BJ (cell line): ENCODE data around the gene CLECL1. TPM values are rescaled to one million over a fixed set of nuclear protein-coding genes. Genes with fewer than 3 reads are reported as not detected.

ENCODE experiments used
- CTCF ChIA-PET: fragments of 350-600 bp; formaldehyde crosslinking; extraction: SDS; loops from one replicate; lab custom pipeline; 2021; ENCODE audit warnings: antibody characterized with exemption, inconsistent platforms; lab: Yijun Ruan, JAX
- POLR2A ChIA-PET: fragments of 300-600 bp; sonication (Branson Sonifier 250); formaldehyde crosslinking; extraction: SDS; loops from one replicate; lab custom pipeline; 2021; ENCODE audit warnings: antibody characterized with exemption; lab: Charles Lee
- DNase-seq: peaks from one replicate; pipeline ENCODE4 v3.0.0-alpha.2; 2011; ENCODE audit warnings: low read depth
- H3K27me3 ChIP-seq: 2 replicates; pipeline ENCODE4 v1.6.0; 2011; ENCODE audit warnings: low read length; ENCODE audit not compliant: control insufficient read depth, insufficient read depth
- H3K36me3 ChIP-seq: 2 replicates; pipeline ENCODE4 v1.5.1; 2011; ENCODE audit warnings: low read length; ENCODE audit not compliant: control insufficient read depth, insufficient read depth
- H3K4me3 ChIP-seq: 2 replicates; pipeline ENCODE4 v1.5.1; 2011; ENCODE audit warnings: low read depth, mild to moderate bottlenecking, control low read depth, low read length
- CTCF ChIP-seq: IDR thresholded peaks from 2 replicates; pipeline ENCODE4 v1.5.1; 2011; ENCODE audit warnings: low read depth, mild to moderate bottlenecking, control low read depth, inconsistent platforms, low read length, moderate library complexity; ENCODE audit not compliant: insufficient read depth
- polyA plus RNA-seq: library from polyadenylated mRNA; depleted of rRNA; stranded (reverse); fragments of >200 nt; gene quantifications from 2 replicates; pipeline ENCODE4 v1.2.3, GENCODE V29; 2011

CLECL1 gene
- polyA plus RNA-seq, 1 experiment: not detected

- DNase-seq: no peak
- no peaks in the 10 kb centered on the region for H3K36me3 ChIP-seq
- TF ChIP-seq CTCF: no peak
- no peaks in the 10 kb centered on the region for H3K27me3 ChIP-seq
- H3K4me3 ChIP-seq: no peak overlapping the region
- CTCF ChIA-PET: no interaction called here
- POLR2A ChIA-PET: no interaction called here
Measured at GRCh38 chr12:9736936-9737705, 4.2 kb upstream of the CLECL1 start.

- no peaks in the 10 kb centered on the region for H3K27me3 ChIP-seq
- DNase-seq: no peak
- no peaks in the 10 kb centered on the region for H3K36me3 ChIP-seq
- no peak for TF ChIP-seq CTCF
- POLR2A ChIA-PET: no interaction called here
- CTCF ChIA-PET: interaction anchor here (1.1 kb wide), 1 partner anchor 15 kb away, joined by 3 read pairs; no protein-coding TSS in a partner anchor
- H3K4me3 ChIP-seq: no peak overlapping the region
Measured at GRCh38 chr12:9735601-9736000, 2.7 kb upstream of the CLECL1 start.

GRCh38 chr12:9731797-9732196 is 1.1 kb downstream of the CLECL1 start:
- Histone ChIP-seq H3K36me3 (no peaks in the 10 kb centered on the region), H3K27me3 (no peaks in the 10 kb centered on the region), H3K4me3 (no peak overlapping the region)
- CTCF ChIA-PET: interaction anchor here (1.0 to 1.1 kb wide), 2 partner anchors 17 to 19 kb away, joined by 3 read pairs; no protein-coding TSS in a partner anchor
- no peak for TF ChIP-seq CTCF
- DNase-seq: no peak
- POLR2A ChIA-PET: no interaction called here

GRCh38 chr12:9731393-9731792 is 1.5 kb downstream of the CLECL1 start:
- no peak for TF ChIP-seq CTCF
- no peaks in the 10 kb centered on the region for H3K36me3 ChIP-seq
- CTCF ChIA-PET: interaction anchor here (1.0 to 2.0 kb wide), 3 partner anchors 17 to 23 kb away, joined by 3 to 8 read pairs (median 3); no protein-coding TSS in a partner anchor
- POLR2A ChIA-PET: no interaction called here
- H3K27me3 ChIP-seq: no peaks in the 10 kb centered on the region
- H3K4me3 ChIP-seq: no peak overlapping the region
- no peak for DNase-seq

GRCh38 chr12:9730591-9730990 is 2.3 kb downstream of the CLECL1 start:
- Histone ChIP-seq H3K27me3 (no peaks in the 10 kb centered on the region), H3K4me3 (no peak overlapping the region), H3K36me3 (no peaks in the 10 kb centered on the region)
- no peak for TF ChIP-seq CTCF
- ChIA-PET CTCF (interaction anchor here (0.9 to 2.0 kb wide), 4 partner anchors 12 to 22 kb away, joined by 3 to 16 read pairs (median 6); no protein-coding TSS in a partner anchor), POLR2A (no interaction called here)
- DNase-seq: no peak
